Thyroid gland (tissue), 4 donors: ENCODE results near the gene GRIK4. TPM values are rescaled to one million over a fixed set of nuclear protein-coding genes. Genes with fewer than 3 reads are reported as not detected.

Experiments
- DNase-seq, 2 donors: peaks; one replicate each; pipeline ENCODE4 v3.0.0-alpha.2; 2019
- H3K27ac ChIP-seq, 3 donors: fragments of 200-600 bp; sonication (generic); 1 replicate in 2 of 3; 2 replicates in 1 of 3; pipeline ENCODE4 v1.5.1; 2016 to 2019; ENCODE audit warnings: mild to moderate bottlenecking in 1 of 3, moderate library complexity in 1 of 3
- H3K27me3 ChIP-seq: fragments of 200-600 bp; sonication (generic); one replicate; pipeline ENCODE4 v1.5.1; 2019
- H3K36me3 ChIP-seq, 2 donors: fragments of 200-600 bp; sonication (generic); one replicate each; pipeline ENCODE4 v1.5.1; 2016 to 2019
- H3K4me1 ChIP-seq, 2 donors: fragments of 200-600 bp; sonication (generic); one replicate each; pipeline ENCODE4 v1.5.1; 2017 to 2019
- H3K4me3 ChIP-seq, 3 donors: fragments of 200-600 bp; sonication (generic); replicated peaks in 1 of 3; 1 replicate in 2 of 3; 2 replicates in 1 of 3; pipeline ENCODE4 v1.5.1; 2016; ENCODE audit warnings: mild to moderate bottlenecking in 1 of 3
- H3K9me3 ChIP-seq: fragments of 200-600 bp; sonication (generic); one replicate; pipeline ENCODE4 v1.5.1; 2017
- CTCF ChIP-seq, 6 experiments: fragments of 200-600 bp in 3 of 6; fragments of 450-650 bp in 3 of 6; sonication (generic) in 3 of 6; IDR thresholded peaks; one replicate each; pipeline ENCODE4 v1.5.1; 2016 to 2019; ENCODE audit warnings: antibody characterized with exemption in 6 of 6, mild to moderate bottlenecking in 2 of 6, inconsistent platforms in 1 of 6, moderate library complexity in 1 of 6
- POLR2A ChIP-seq, 2 donors: fragments of 450-650 bp; IDR thresholded peaks; one replicate each; pipeline ENCODE4 v1.6.1; 2017; ENCODE audit warnings: antibody characterized with exemption in 2 of 2, mild to moderate bottlenecking in 2 of 2, moderate library complexity in 1 of 2
- WGBS, 2 donors: methylation state at CpG; one replicate each; pipeline ENCODE4 v1.1.5; 2017; 5-methylcytosine and 5-hydroxymethylcytosine counted together
- intact Hi-C: fragments of 100-400 bp; cut with DNase I; formaldehyde crosslinking; loops from one replicate; pipeline ENCODE4 v1.15.1; 2023
- total RNA-seq, 4 donors: library from RNA; depleted of rRNA; stranded (reverse); fragments of >200 nt; gene quantifications; one replicate each; pipeline ENCODE4 v1.2.3, GENCODE V29; 2016

Gene GRIK4
- total RNA-seq, 4 donors from 2014 or later: 0.54 to 3.7 (median 0.99) TPM

DNA sequence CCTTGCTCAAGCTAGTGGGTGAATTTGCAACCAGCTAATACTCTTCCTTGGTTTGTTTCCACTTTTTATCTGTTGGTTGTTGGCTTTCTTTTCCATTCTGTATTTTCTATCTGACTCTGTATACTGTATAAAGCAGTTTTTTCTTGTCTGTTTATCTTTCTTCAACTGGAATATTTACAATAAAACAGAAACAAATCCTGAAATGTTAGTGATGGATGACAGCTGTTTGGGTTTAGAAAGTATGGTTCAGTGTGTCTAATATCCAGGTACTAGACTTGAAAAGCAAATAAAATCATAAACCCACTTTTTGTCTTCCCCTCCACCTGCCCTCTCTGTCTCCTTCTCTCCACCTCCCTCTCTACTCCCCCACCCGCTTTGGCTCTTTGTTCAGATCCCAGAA, 477.1 kb downstream of the GRIK4 start:
- 85 to 88% methylated on average over 1 of the region's 1 CpG for WGBS, 2 donors
- Histone ChIP-seq H3K4me1 (peaks cover 3 to 9% of the 10 kb centered on the region in 2 donors), H3K4me3 (no peak overlapping the region), H3K27me3 (no peaks in the 10 kb centered on the region), H3K36me3 (no peaks in the 10 kb centered on the region), H3K27ac (no peak overlapping the region), H3K9me3 (no peaks in the 10 kb centered on the region)
- no peak for TF ChIP-seq POLR2A (IDR thresholded peaks at IDR 0.05)
- no peak for TF ChIP-seq CTCF (IDR thresholded peaks at IDR 0.05)
- no peak for DNase-seq
- intact Hi-C loops: no loop called here

GRCh38 chr11:120991830-120992686, 480.5 kb downstream of the GRIK4 start:
- H3K36me3 ChIP-seq: no peaks in the 10 kb centered on the region
- intact Hi-C loops: no loop called here
- no peaks in the 10 kb centered on the region for H3K4me1 ChIP-seq
- no peaks in the 10 kb centered on the region for H3K27me3 ChIP-seq
- H3K9me3 ChIP-seq: no peaks in the 10 kb centered on the region
- TF ChIP-seq POLR2A (IDR thresholded peaks at IDR 0.05): no peak
- TF ChIP-seq CTCF (IDR thresholded peaks at IDR 0.05): no peak
- no peak for DNase-seq
- no peak overlapping the region for H3K4me3 ChIP-seq
- H3K27ac ChIP-seq: no peak overlapping the region
- WGBS, 2 donors: 91 to 97% methylated on average over 10 of the region's 10 CpGs

GRCh38 chr11:120994091-120994859, 482.7 kb downstream of the GRIK4 start:
- no peak for DNase-seq
- Histone ChIP-seq H3K9me3 (no peaks in the 10 kb centered on the region), H3K4me1 (no peaks in the 10 kb centered on the region), H3K4me3 (no peak overlapping the region), H3K27me3 (no peaks in the 10 kb centered on the region), H3K27ac (no peak overlapping the region), H3K36me3 (no peaks in the 10 kb centered on the region)
- 46 to 63% methylated on average over 1 of the region's 1 CpG for WGBS, 2 donors
- TF ChIP-seq POLR2A (IDR thresholded peaks at IDR 0.05): no peak
- no peak for TF ChIP-seq CTCF (IDR thresholded peaks at IDR 0.05)
- intact Hi-C loops: no loop called here

GRCh38 chr11:120995184-120995583, 483.6 kb downstream of the GRIK4 start:
- Histone ChIP-seq H3K27ac (no peak overlapping the region), H3K4me3 (no peak overlapping the region), H3K27me3 (no peaks in the 10 kb centered on the region), H3K9me3 (no peaks in the 10 kb centered on the region), H3K4me1 (no peaks in the 10 kb centered on the region), H3K36me3 (no peaks in the 10 kb centered on the region)
- TF ChIP-seq CTCF (IDR thresholded peaks at IDR 0.05) (no peak), POLR2A (IDR thresholded peaks at IDR 0.05) (no peak)
- WGBS, 2 donors: 86 to 91% methylated on average over 2 of the region's 2 CpGs
- no peak for DNase-seq
- intact Hi-C loops: no loop called here

GRCh38 chr11:120996973-120997372, 485.4 kb downstream of the GRIK4 start:
- TF ChIP-seq CTCF (IDR thresholded peaks at IDR 0.05) (no peak), POLR2A (IDR thresholded peaks at IDR 0.05) (no peak)
- WGBS, 2 donors: 90 to 91% methylated on average over 5 of the region's 5 CpGs
- Histone ChIP-seq H3K27ac (no peak overlapping the region), H3K4me1 (no peaks in the 10 kb centered on the region), H3K36me3 (no peaks in the 10 kb centered on the region), H3K27me3 (no peaks in the 10 kb centered on the region), H3K9me3 (no peaks in the 10 kb centered on the region), H3K4me3 (no peak overlapping the region)
- intact Hi-C loops: no loop called here
- no peak for DNase-seq
